H1 (cell line): Measurements from ENCODE around the gene EIF2B2. TPM values are rescaled to one million over a fixed set of nuclear protein-coding genes. Genes with fewer than 3 reads are reported as not detected.
"Not testable (repeated sequence)": the region's sequence is repeated elsewhere in the genome, so short reads cannot be mapped to it uniquely, and the experiment has no call there.

Source experiments
- CTCF ChIA-PET: fragments of 300-600 bp; sonication (Branson Sonifier 250); formaldehyde crosslinking; loops from one replicate; lab custom pipeline; 2021; ENCODE audit not compliant: partially characterized antibody; lab: Charles Lee
- POLR2A ChIA-PET: fragments of 300-600 bp; sonication (Branson Sonifier 250); formaldehyde crosslinking; loops from one replicate; lab custom pipeline; 2021; ENCODE audit warnings: inconsistent platforms; ENCODE audit not compliant: partially characterized antibody; lab: Charles Lee
- DNase-seq, 2 experiments: peaks; one replicate each; pipeline versions ENCODE4 v3.0.0 to v3.0.0-alpha.2; 2010 to 2022; ENCODE audit warnings: low spot score in 2 of 2, low read depth in 1 of 2, mixed read lengths in 1 of 2
- FAIRE-seq: peaks from 2 replicates; lab custom pipeline; 2011; peaks lifted over from hg19 to GRCh38; lab: Jason Lieb, UNC
- H2AFZ ChIP-seq: 2 replicates; pipeline ENCODE4 v1.8.1; 2012; ENCODE audit warnings: low read length, inconsistent platforms
- H2AK5ac ChIP-seq: 2 replicates; pipeline ENCODE4 v1.6.1; 2013; ENCODE audit warnings: low read depth, low read length
- H2BK120ac ChIP-seq: replicated peaks from 2 replicates; pipeline ENCODE3; 2013; ENCODE audit warnings: low read depth, low read length, inconsistent platforms
- H2BK12ac ChIP-seq: 2 replicates; pipeline ENCODE4 v1.6.1; 2013; ENCODE audit warnings: low read depth, low read length
- H2BK15ac ChIP-seq: 2 replicates; pipeline ENCODE4 v1.6.1; 2013; ENCODE audit warnings: low read length
- H2BK20ac ChIP-seq: 2 replicates; pipeline ENCODE4 v1.6.1; 2013; ENCODE audit warnings: low read length
- H2BK5ac ChIP-seq: 2 replicates; pipeline ENCODE4 v1.6.1; 2013; ENCODE audit warnings: low read depth, low read length
- H3K14ac ChIP-seq: 2 replicates; pipeline ENCODE4 v1.6.1; 2013; ENCODE audit warnings: inconsistent platforms; ENCODE audit not compliant: insufficient read length
- H3K18ac ChIP-seq: 2 replicates; pipeline ENCODE4 v1.6.1; 2013; ENCODE audit warnings: low read length; ENCODE audit errors: extremely low read depth
- H3K23ac ChIP-seq: 2 replicates; pipeline ENCODE4 v1.6.1; 2013; ENCODE audit warnings: inconsistent platforms; ENCODE audit not compliant: insufficient read length
- H3K23me2 ChIP-seq: 2 replicates; pipeline ENCODE4 v1.6.1; 2013; ENCODE audit warnings: low read depth, low read length
- H3K27ac ChIP-seq: 2 replicates; pipeline ENCODE4 v1.6.1; 2011; ENCODE audit warnings: low read depth, low read length, inconsistent platforms
- H3K27me3 ChIP-seq, 4 experiments: replicated peaks in 1 of 4; 1 replicate in 1 of 4; 2 replicates in 3 of 4; pipeline versions ENCODE4 v1.6.1 to v1.8.1; 2011 to 2013; ENCODE audit warnings: low read length in 3 of 4, mild to moderate bottlenecking in 3 of 4, inconsistent platforms in 2 of 4, mixed read lengths in 2 of 4, moderate library complexity in 1 of 4; ENCODE audit not compliant: control insufficient read depth in 3 of 4, insufficient read depth in 3 of 4; ENCODE audit errors: extremely low read depth in 1 of 4
- H3K36me3 ChIP-seq, 4 experiments: 2 replicates each; pipeline versions ENCODE4 v1.6.1 to v1.8.1; 2011 to 2013; ENCODE audit warnings: mild to moderate bottlenecking in 4 of 4, low read length in 3 of 4, moderate library complexity in 2 of 4, control low read depth in 1 of 4, inconsistent platforms in 1 of 4; ENCODE audit not compliant: insufficient read depth in 4 of 4, control insufficient read depth in 2 of 4
- H3K4ac ChIP-seq: replicated peaks from 2 replicates; pipeline ENCODE3; 2013; ENCODE audit warnings: low read length, low read depth, mixed read lengths, inconsistent platforms; ENCODE audit not compliant: insufficient read length
- H3K4me1 ChIP-seq, 4 experiments: replicated peaks in 1 of 4; 1 replicate in 1 of 4; 2 replicates in 3 of 4; pipeline versions ENCODE4 v1.6.1 to v1.8.1; 2011 to 2013; ENCODE audit warnings: low read length in 3 of 4, inconsistent platforms in 2 of 4, mixed read lengths in 1 of 4; ENCODE audit not compliant: insufficient read depth in 4 of 4, control insufficient read depth in 3 of 4
- H3K4me2 ChIP-seq, 2 experiments: 2 replicates each; pipeline versions ENCODE4 v1.6.1 to v1.8.1; 2011 to 2013; ENCODE audit warnings: low read depth in 2 of 2, low read length in 2 of 2, control low read depth in 1 of 2, inconsistent platforms in 1 of 2, mild to moderate bottlenecking in 1 of 2; ENCODE audit not compliant: insufficient read depth in 1 of 2
- H3K4me3 ChIP-seq, 4 experiments: fragments of 200-600, 300-600 bp in 1 of 4; sonication (generic), shearing (Covaris generic), sonication (Bioruptor Twin) in 1 of 4; 2 replicates each; pipeline versions ENCODE4 v1.5.1 to v1.8.1; 2011 to 2016; ENCODE audit warnings: low read length in 4 of 4, low read depth in 3 of 4, control low read depth in 2 of 4, inconsistent platforms in 2 of 4, mild to moderate bottlenecking in 2 of 4, mixed read lengths in 1 of 4, moderate library complexity in 1 of 4; ENCODE audit not compliant: insufficient read depth in 2 of 4; ENCODE audit errors: extremely low read depth in 1 of 4
- H3K56ac ChIP-seq: replicated peaks from 2 replicates; pipeline ENCODE3; 2013; ENCODE audit warnings: low read depth, mild to moderate bottlenecking, mixed read lengths, low read length, inconsistent platforms; ENCODE audit not compliant: insufficient read length
- H3K79me1 ChIP-seq: 2 replicates; pipeline ENCODE4 v1.6.1; 2013; ENCODE audit warnings: low read depth, low read length, control low read depth
- H3K79me2 ChIP-seq, 2 experiments: 2 replicates each; pipeline versions ENCODE4 v1.6.1 to v1.8.1; 2012 to 2013; ENCODE audit warnings: low read length in 2 of 2, mild to moderate bottlenecking in 2 of 2, inconsistent platforms in 1 of 2; ENCODE audit not compliant: insufficient read depth in 2 of 2, control insufficient read depth in 1 of 2
- H3K9ac ChIP-seq, 4 experiments: replicated peaks in 1 of 4; 1 replicate in 1 of 4; 2 replicates in 3 of 4; pipeline versions ENCODE4 v1.6.1 to v1.8.1; 2011 to 2013; ENCODE audit warnings: low read depth in 3 of 4, low read length in 3 of 4, control low read depth in 2 of 4, mild to moderate bottlenecking in 2 of 4, moderate library complexity in 2 of 4, inconsistent platforms in 1 of 4; ENCODE audit errors: extremely low read depth in 1 of 4
- H3K9me3 ChIP-seq, 2 experiments: 2 replicates each; pipeline versions ENCODE4 v1.6.1 to v1.8.1; 2012 to 2013; ENCODE audit warnings: mild to moderate bottlenecking in 2 of 2, moderate library complexity in 2 of 2, control low read depth in 1 of 2, inconsistent platforms in 1 of 2, low read depth in 1 of 2, low read length in 1 of 2, mixed read lengths in 1 of 2; ENCODE audit not compliant: insufficient read depth in 2 of 2
- H4K20me1 ChIP-seq, 2 experiments: replicated peaks in 1 of 2; 2 replicates each; pipeline versions ENCODE3 to v1.8.1; 2011 to 2013; ENCODE audit warnings: inconsistent platforms in 2 of 2, low read length in 2 of 2, mild to moderate bottlenecking in 1 of 2; ENCODE audit not compliant: insufficient read depth in 2 of 2, control insufficient read depth in 1 of 2
- H4K5ac ChIP-seq: 2 replicates; pipeline ENCODE4 v1.6.1; 2013; ENCODE audit warnings: low read length, low read depth, mixed read lengths, inconsistent platforms; ENCODE audit not compliant: insufficient read length
- H4K8ac ChIP-seq: 2 replicates; pipeline ENCODE4 v1.8.0; 2013; ENCODE audit warnings: mild to moderate bottlenecking, moderate library complexity, low read length, inconsistent platforms; ENCODE audit not compliant: insufficient read depth; ENCODE audit errors: extremely low read depth
- H4K91ac ChIP-seq: replicated peaks from 2 replicates; pipeline ENCODE3; 2013; ENCODE audit warnings: low read length, mixed read lengths, inconsistent platforms; ENCODE audit not compliant: insufficient read length
- WGBS, 2 experiments: shearing (Covaris generic) in 1 of 2; methylation state at CpG; one replicate each; pipeline versions ENCODE4 v1.1.6 to v1.1.7; 2013 to 2015; ENCODE audit warnings: low lambda C conversion rate in 2 of 2, mixed read lengths in 2 of 2, inconsistent platforms in 1 of 2, low coverage in 1 of 2, missing lambda C conversion rate in 1 of 2; ENCODE audit not compliant: insufficient replicate concordance in 2 of 2, insufficient coverage in 1 of 2, insufficient read length in 1 of 2; ENCODE audit errors: extremely low coverage in 1 of 2, missing lambda C conversion rate in 1 of 2; 5-methylcytosine and 5-hydroxymethylcytosine counted together
- polyA plus RNA-seq, 7 experiments: library from polyadenylated mRNA; depleted of rRNA in 3 of 7; stranded (reverse) in 5 of 7; unstranded in 2 of 7; fragments of >200 nt in 5 of 7; fragments of 200-250 nt in 2 of 7; gene quantifications; 1 replicate in 5 of 7; 2 replicates in 1 of 7; 4 replicates in 1 of 7; pipeline versions ENCODE4 v1.2.1 to v1.2.3, GENCODE V29; 2011 to 2013; ENCODE audit warnings: missing spikeins in 2 of 7, mixed read lengths in 2 of 7
- total RNA-seq: library from RNA; stranded (reverse); fragmentation: NEBNext Ultra II Directional; extraction: Animal tissue kit (Norgen Biotek cat#: 25700); gene quantifications from 2 replicates; pipeline ENCODE4 v1.2.1, GENCODE V29; 2021

The EIF2B2 gene
- total and polyA plus RNA-seq, 2 of the 8 experiments (the other 6 are each of a cell fraction or from before 2014, with no cell fraction given): 42.6 to 79.9 TPM

GRCh38 chr14:74994182-74994581, 8.5 kb upstream of the EIF2B2 start:
- H2AFZ ChIP-seq, H2BK15ac ChIP-seq, H3K23me2 ChIP-seq, H3K23ac ChIP-seq, H3K36me3 ChIP-seq, H2BK120ac ChIP-seq, H3K4me1 ChIP-seq, H4K8ac ChIP-seq, H3K27me3 ChIP-seq, H3K9me3 ChIP-seq, FAIRE-seq, H3K18ac ChIP-seq, H3K79me1 ChIP-seq, H3K56ac ChIP-seq, DNase-seq, H3K4me3 ChIP-seq, H3K27ac ChIP-seq, H3K79me2 ChIP-seq, H2AK5ac ChIP-seq, H4K5ac ChIP-seq, H3K14ac ChIP-seq, H2BK20ac ChIP-seq, H2BK5ac ChIP-seq, H3K9ac ChIP-seq, H4K20me1 ChIP-seq, H4K91ac ChIP-seq, H2BK12ac ChIP-seq, H3K4me2 ChIP-seq, H3K4ac ChIP-seq: not testable (repeated sequence)
- ChIA-PET POLR2A (interaction anchor here (0.5 to 0.6 kb wide), 2 partner anchors 58 to 227 kb away, joined by 3 read pairs; no protein-coding TSS in a partner anchor), CTCF (interaction anchor here (1.0 kb wide), 1 partner anchor 9 kb away, joined by 3 read pairs; no protein-coding TSS in a partner anchor)
- 96% methylated on average over 21 of the region's 28 CpGs; no CpG with 5 or more reads in 1 of the 2 experiments for WGBS, 2 experiments

- H3K9me3 ChIP-seq, H2BK5ac ChIP-seq, H3K14ac ChIP-seq, H3K18ac ChIP-seq, H3K79me2 ChIP-seq, H2BK20ac ChIP-seq, H3K4me1 ChIP-seq, H3K4me3 ChIP-seq, H3K4me2 ChIP-seq, H3K23me2 ChIP-seq, DNase-seq, H4K91ac ChIP-seq, H2BK120ac ChIP-seq, H3K27me3 ChIP-seq, FAIRE-seq, H2BK15ac ChIP-seq, H4K8ac ChIP-seq, H2BK12ac ChIP-seq, POLR2A ChIA-PET, H2AK5ac ChIP-seq, H3K27ac ChIP-seq, H3K4ac ChIP-seq, H2AFZ ChIP-seq, H3K23ac ChIP-seq, H3K9ac ChIP-seq, H3K79me1 ChIP-seq, H3K56ac ChIP-seq, H3K36me3 ChIP-seq, H4K20me1 ChIP-seq, H4K5ac ChIP-seq: not testable (repeated sequence)
- CTCF ChIA-PET: interaction anchor here (1.0 kb wide), 1 partner anchor 16 kb away, joined by 4 read pairs; no protein-coding TSS in a partner anchor
- 91% methylated on average over 5 of the region's 7 CpGs; no CpG with 5 or more reads in 1 of the 2 experiments for WGBS, 2 experiments
Measured at GRCh38 chr14:74995781-74996180, 6.9 kb upstream of the EIF2B2 start.
